C4-2B (cell line): ENCODE data around the gene COL9A3.

Source experiments
- ZFX ChIP-seq: fragments of 450-650 bp; IDR thresholded peaks from 2 replicates; pipeline ENCODE4 v1.6.1; 2017
- TF ChIP-seq, protein P1 (sequence below): fragments of 450-650 bp; conservative IDR thresholded peaks from 2 replicates; pipeline ENCODE4 v1.5.1; 2017; ENCODE audit warnings: mild to moderate bottlenecking

DNA sequence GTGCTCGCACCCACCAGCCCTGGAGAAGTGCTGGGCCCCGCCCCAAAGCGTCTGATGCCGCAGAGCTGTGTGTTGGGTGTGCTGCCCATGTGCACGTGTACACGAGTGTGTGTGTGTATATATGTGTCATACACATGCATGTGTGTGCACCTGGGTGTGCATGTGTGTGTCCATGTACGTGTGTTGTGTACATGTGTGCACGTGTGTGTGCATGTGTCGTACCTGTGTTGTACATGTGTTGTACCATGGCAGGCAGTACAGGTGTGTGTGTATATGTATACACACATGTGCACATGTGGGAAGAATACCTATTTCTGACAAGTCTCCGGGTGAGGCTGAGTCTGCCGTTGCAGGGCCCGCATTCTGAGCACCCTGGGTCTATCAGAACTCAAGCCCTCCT is 26.8 kb upstream of the COL9A3 start:
- TF ChIP-seq, protein P1, sequence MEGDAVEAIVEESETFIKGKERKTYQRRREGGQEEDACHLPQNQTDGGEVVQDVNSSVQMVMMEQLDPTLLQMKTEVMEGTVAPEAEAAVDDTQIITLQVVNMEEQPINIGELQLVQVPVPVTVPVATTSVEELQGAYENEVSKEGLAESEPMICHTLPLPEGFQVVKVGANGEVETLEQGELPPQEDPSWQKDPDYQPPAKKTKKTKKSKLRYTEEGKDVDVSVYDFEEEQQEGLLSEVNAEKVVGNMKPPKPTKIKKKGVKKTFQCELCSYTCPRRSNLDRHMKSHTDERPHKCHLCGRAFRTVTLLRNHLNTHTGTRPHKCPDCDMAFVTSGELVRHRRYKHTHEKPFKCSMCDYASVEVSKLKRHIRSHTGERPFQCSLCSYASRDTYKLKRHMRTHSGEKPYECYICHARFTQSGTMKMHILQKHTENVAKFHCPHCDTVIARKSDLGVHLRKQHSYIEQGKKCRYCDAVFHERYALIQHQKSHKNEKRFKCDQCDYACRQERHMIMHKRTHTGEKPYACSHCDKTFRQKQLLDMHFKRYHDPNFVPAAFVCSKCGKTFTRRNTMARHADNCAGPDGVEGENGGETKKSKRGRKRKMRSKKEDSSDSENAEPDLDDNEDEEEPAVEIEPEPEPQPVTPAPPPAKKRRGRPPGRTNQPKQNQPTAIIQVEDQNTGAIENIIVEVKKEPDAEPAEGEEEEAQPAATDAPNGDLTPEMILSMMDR: no peak
- TF ChIP-seq ZFX: no peak
